ENCODE data around the gene CUX1.

DNA sequence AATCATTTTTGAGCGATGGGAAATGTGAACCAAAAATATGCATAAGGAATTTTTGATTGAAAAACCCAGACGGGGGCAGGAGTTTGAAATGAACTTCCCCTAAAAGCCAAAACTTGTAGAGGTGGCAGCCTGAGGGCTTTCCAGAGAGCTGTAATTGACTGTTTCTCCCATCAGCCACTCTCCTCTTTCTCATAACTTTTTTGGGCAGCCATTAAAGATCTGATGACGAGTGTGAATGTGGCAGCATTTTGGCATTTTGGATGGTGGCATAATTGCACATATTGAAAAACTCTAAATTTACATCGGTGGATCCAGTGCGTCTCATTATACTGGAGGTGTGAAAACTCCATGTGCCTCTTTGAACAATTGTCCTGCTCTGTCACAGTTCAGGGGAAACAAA, 159.0 kb downstream of the CUX1 start:
- TF ChIP-seq, protein P1, sequence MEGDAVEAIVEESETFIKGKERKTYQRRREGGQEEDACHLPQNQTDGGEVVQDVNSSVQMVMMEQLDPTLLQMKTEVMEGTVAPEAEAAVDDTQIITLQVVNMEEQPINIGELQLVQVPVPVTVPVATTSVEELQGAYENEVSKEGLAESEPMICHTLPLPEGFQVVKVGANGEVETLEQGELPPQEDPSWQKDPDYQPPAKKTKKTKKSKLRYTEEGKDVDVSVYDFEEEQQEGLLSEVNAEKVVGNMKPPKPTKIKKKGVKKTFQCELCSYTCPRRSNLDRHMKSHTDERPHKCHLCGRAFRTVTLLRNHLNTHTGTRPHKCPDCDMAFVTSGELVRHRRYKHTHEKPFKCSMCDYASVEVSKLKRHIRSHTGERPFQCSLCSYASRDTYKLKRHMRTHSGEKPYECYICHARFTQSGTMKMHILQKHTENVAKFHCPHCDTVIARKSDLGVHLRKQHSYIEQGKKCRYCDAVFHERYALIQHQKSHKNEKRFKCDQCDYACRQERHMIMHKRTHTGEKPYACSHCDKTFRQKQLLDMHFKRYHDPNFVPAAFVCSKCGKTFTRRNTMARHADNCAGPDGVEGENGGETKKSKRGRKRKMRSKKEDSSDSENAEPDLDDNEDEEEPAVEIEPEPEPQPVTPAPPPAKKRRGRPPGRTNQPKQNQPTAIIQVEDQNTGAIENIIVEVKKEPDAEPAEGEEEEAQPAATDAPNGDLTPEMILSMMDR (IDR thresholded peaks at IDR 0.05; ENCODE audit: low read length), result no peak
- TF ChIP-seq EZH2 (optimal IDR thresholded peaks at IDR 0.05; ENCODE audit: low read depth, low read length), result no peak

All from MM.1S (cell line).